Lung (tissue), 12 donors: ENCODE measurements around the gene ANXA5. TPM values are rescaled to one million over a fixed set of nuclear protein-coding genes. Genes with fewer than 3 reads are reported as not detected.

Experiments used
- ATAC-seq: fragments of 200-7000 bp; cut with Tn5 transposase; one replicate; pipeline ENCODE4 v1.9.1; 2020; ENCODE audit warnings: moderate number of reproducible peaks; ENCODE audit not compliant: insufficient read depth, low FRiP score
- DNase-seq, 3 donors: peaks; one replicate each; pipeline ENCODE4 v3.0.0-alpha.2; 2013 to 2017
- H3K27ac ChIP-seq, 2 donors: one replicate each; pipeline ENCODE4 v1.5.1; 2013; ENCODE audit warnings: mild to moderate bottlenecking in 2 of 2, moderate library complexity in 2 of 2, control low read depth in 1 of 2, inconsistent platforms in 1 of 2, low read depth in 1 of 2, low read length in 1 of 2
- H3K27me3 ChIP-seq, 3 donors: one replicate each; pipeline ENCODE4 v1.5.1; 2013; ENCODE audit warnings: low read length in 2 of 3; ENCODE audit not compliant: control insufficient read depth in 3 of 3, insufficient read depth in 3 of 3
- H3K36me3 ChIP-seq, 4 donors: one replicate each; pipeline ENCODE4 v1.5.1; 2013; ENCODE audit warnings: low read length in 4 of 4, mild to moderate bottlenecking in 1 of 4, moderate library complexity in 1 of 4; ENCODE audit not compliant: control insufficient read depth in 4 of 4, insufficient read depth in 4 of 4
- H3K4me1 ChIP-seq, 5 donors: one replicate each; pipeline ENCODE4 v1.5.1; 2013; ENCODE audit warnings: low read length in 5 of 5, mild to moderate bottlenecking in 2 of 5, moderate library complexity in 1 of 5; ENCODE audit not compliant: control insufficient read depth in 5 of 5, insufficient read depth in 5 of 5
- H3K4me3 ChIP-seq: one replicate; pipeline ENCODE4 v1.5.1; 2013; ENCODE audit warnings: mild to moderate bottlenecking, control low read depth, moderate library complexity
- H3K9ac ChIP-seq, 2 donors: one replicate each; pipeline ENCODE4 v1.5.1; 2013; ENCODE audit warnings: low read length in 2 of 2, control low read depth in 1 of 2; ENCODE audit not compliant: insufficient read depth in 1 of 2
- H3K9me3 ChIP-seq, 4 donors: one replicate each; pipeline ENCODE4 v1.5.1; 2013; ENCODE audit warnings: low read length in 3 of 4, mild to moderate bottlenecking in 1 of 4, moderate library complexity in 1 of 4; ENCODE audit not compliant: control insufficient read depth in 4 of 4, insufficient read depth in 3 of 4
- CTCF ChIP-seq: IDR thresholded peaks from 2 replicates; pipeline ENCODE4 v1.5.1; 2012; ENCODE audit warnings: mild to moderate bottlenecking; ENCODE audit errors: control extremely low read depth, extremely low read depth
- WGBS, 2 donors: extraction: QIAGEN DNeasy Blood & Tissue Kit; methylation state at CpG; one replicate each; pipeline ENCODE4 v1.1.7; 2013; 5-methylcytosine and 5-hydroxymethylcytosine counted together
- polyA plus RNA-seq, 2 donors: library from polyadenylated mRNA; stranded (reverse); fragments of 200-250 nt; gene quantifications; one replicate each; pipeline ENCODE4 v1.2.1, GENCODE V29; 2013
- total RNA-seq, 2 donors: library from RNA; depleted of rRNA in 1 of 2; stranded (reverse); fragments of >200 nt in 1 of 2; gene quantifications; one replicate each; pipeline ENCODE4 v1.2.1, GENCODE V29; 2014 to 2021
- donor health status: control.
- donor health status: control.
- donor health status: Bipolar disorder and iron deficiency.
- donor health status: healthy.
- donor health status: DM: yes; HTN: yes; CAD: no.

ANXA5 gene
- total and polyA plus RNA-seq, 4 donors = 250 to 479 (median 423) TPM

GRCh38 chr4:121675715-121676114 is 21.1 kb downstream of the ANXA5 start:
- DNase-seq (no peak), ATAC-seq (no peak)
- H3K9me3 ChIP-seq = no peaks in the 10 kb centered on the region
- peaks cover 23 to 50% (median 43%) of the 10 kb centered on the region in 4 donors for H3K36me3 ChIP-seq
- no peak overlapping the region for H3K4me3 ChIP-seq
- no peak for TF ChIP-seq CTCF
- 75 to 80% methylated on average over 2 of the region's 2 CpGs for WGBS, 2 donors
- no peak overlapping the region for H3K9ac ChIP-seq
- no peak overlapping the region for H3K27ac ChIP-seq
- H3K27me3 ChIP-seq = no peaks in the 10 kb centered on the region
- H3K4me1 ChIP-seq = peaks cover 0 to 1% (median 0%) of the 10 kb centered on the region in 5 donors

GRCh38 chr4:121674696-121675095 is 22.1 kb downstream of the ANXA5 start:
- H3K27me3 ChIP-seq = no peaks in the 10 kb centered on the region
- H3K36me3 ChIP-seq = peaks cover 24 to 50% (median 34%) of the 10 kb centered on the region in 4 donors
- TF ChIP-seq CTCF = no peak
- DNase-seq = no peak
- H3K4me3 ChIP-seq = no peak overlapping the region
- H3K4me1 ChIP-seq = peaks cover 0 to 1% (median 0%) of the 10 kb centered on the region in 5 donors
- H3K9me3 ChIP-seq = no peaks in the 10 kb centered on the region
- no peak overlapping the region for H3K27ac ChIP-seq
- 93 to 98% methylated on average over 2 of the region's 2 CpGs for WGBS, 2 donors
- H3K9ac ChIP-seq = no peak overlapping the region
- no peak for ATAC-seq

GRCh38 chr4:121674191-121674590 is 22.6 kb downstream of the ANXA5 start:
- Histone ChIP-seq H3K4me3 (no peak overlapping the region), H3K36me3 (peaks cover 21 to 51% (median 33%) of the 10 kb centered on the region in 4 donors), H3K9ac (no peak overlapping the region), H3K27me3 (no peaks in the 10 kb centered on the region), H3K27ac (no peak overlapping the region), H3K9me3 (no peaks in the 10 kb centered on the region), H3K4me1 (peaks cover 0 to 1% (median 0%) of the 10 kb centered on the region in 5 donors)
- ATAC-seq = no peak
- no peak for DNase-seq
- WGBS, 2 donors = 100% methylated on average over 1 of the region's 1 CpG; no CpG with 5 or more reads in 1 of the 2 donors
- TF ChIP-seq CTCF = no peak

GRCh38 chr4:121669163-121669550 is 27.6 kb downstream of the ANXA5 start:
- DNase-seq (no peak), ATAC-seq (no peak)
- TF ChIP-seq CTCF = no peak
- Histone ChIP-seq H3K36me3 (peaks cover 19 to 43% (median 30%) of the 10 kb centered on the region in 4 donors), H3K27ac (no peak overlapping the region), H3K9ac (no peak overlapping the region), H3K4me1 (peaks cover 0 to 1% (median 0%) of the 10 kb centered on the region in 5 donors), H3K4me3 (no peak overlapping the region), H3K9me3 (no peaks in the 10 kb centered on the region), H3K27me3 (no peaks in the 10 kb centered on the region)
- 80 to 91% methylated on average over 2 of the region's 2 CpGs for WGBS, 2 donors
